GM19467 (cell line): Measurements from ENCODE around the gene LCT.
A peak's percentile ranks its signal among the peaks of the same experiment; 100 is the strongest.

Experiments
- ATAC-seq: cut with Tn5 transposase; IDR thresholded peaks from one replicate; pipeline ENCODE4 v1.9.1; 2021; ENCODE audit warnings: mild to moderate bottlenecking, moderate library complexity; ENCODE audit not compliant: unreplicated experiment

Gene LCT

GRCh38 chr2:135744760-135745314 is 92.1 kb downstream of the LCT start:
- ATAC-seq, result no peak

GRCh38 chr2:135743860-135744259 is 93.1 kb downstream of the LCT start:
- no peak for ATAC-seq

- ATAC-seq, result peak; percentile 16
Measured at GRCh38 chr2:135742325-135742757, 94.6 kb downstream of the LCT start.

GRCh38 chr2:135741395-135742324 is 95.3 kb downstream of the LCT start, which contains the start of gene UBXN4:
Gene UBXN4, plus strand, starts transcription at chr2:135741855. Its CDS starts 75 bp downstream, at chr2:135741930.
- ATAC-seq, result peak; percentile 94

GRCh38 chr2:135741043-135741394 is 96.0 kb downstream of the LCT start:
- no peak for ATAC-seq

- ATAC-seq, result no peak
Measured at GRCh38 chr2:135740206-135740605, 96.8 kb downstream of the LCT start.
